Endothelial cell of hepatic sinusoid (primary cell): ENCODE measurements around the gene GGA2.

ENCODE experiments used
- in situ Hi-C: cut with HindIII; loops from 2 replicates; pipeline ENCODE4 v1.10.0; 2017; ENCODE audit warnings: low sequenced_read_pairs

GGA2 gene

GRCh38 chr16:23505671-23506605 is 4.4 kb downstream of the GGA2 start:
- in situ Hi-C loops: loop anchor here (5.0 kb wide), 1 partner anchor 39 kb away; no protein-coding TSS in a partner anchor

- in situ Hi-C loops: loop anchor here (5.0 kb wide), 1 partner anchor 38 kb away; no protein-coding TSS in a partner anchor
Measured at GRCh38 chr16:23505180-23505665, 5.1 kb downstream of the GGA2 start.

- in situ Hi-C loops: loop anchor here (5.0 kb wide), 1 partner anchor 37 kb away; no protein-coding TSS in a partner anchor
Measured at GRCh38 chr16:23504453-23505179, 5.7 kb downstream of the GGA2 start.

GRCh38 chr16:23504076-23504452 is 6.2 kb downstream of the GGA2 start:
- in situ Hi-C loops: no loop called here

GRCh38 chr16:23502466-23502865 is 7.8 kb downstream of the GGA2 start:
- in situ Hi-C loops: no loop called here

- in situ Hi-C loops: no loop called here
Measured at GRCh38 chr16:23501291-23501690, 9.0 kb downstream of the GGA2 start.

- in situ Hi-C loops: no loop called here
Measured at GRCh38 chr16:23500862-23501225, 9.4 kb downstream of the GGA2 start.

- in situ Hi-C loops: no loop called here
Measured at GRCh38 chr16:23500212-23500861, 10.0 kb downstream of the GGA2 start.

GRCh38 chr16:23499801-23500200 is 10.5 kb downstream of the GGA2 start:
- in situ Hi-C loops: no loop called here

GRCh38 chr16:23498863-23499262 is 11.4 kb downstream of the GGA2 start:
- in situ Hi-C loops: no loop called here

GRCh38 chr16:23497543-23497868 is 12.8 kb downstream of the GGA2 start:
- in situ Hi-C loops: no loop called here

- in situ Hi-C loops: no loop called here
Measured at GRCh38 chr16:23496821-23497542, 13.3 kb downstream of the GGA2 start.

- in situ Hi-C loops: no loop called here
Measured at GRCh38 chr16:23495671-23496070, 14.6 kb downstream of the GGA2 start.

GRCh38 chr16:23494188-23494587 is 16.1 kb downstream of the GGA2 start:
- in situ Hi-C loops: no loop called here

- in situ Hi-C loops: no loop called here
Measured at GRCh38 chr16:23491490-23492391, 18.6 kb downstream of the GGA2 start.

GRCh38 chr16:23486480-23486879 is 23.8 kb downstream of the GGA2 start:
- in situ Hi-C loops: no loop called here

- in situ Hi-C loops: no loop called here
Measured at GRCh38 chr16:23485841-23486240, 24.5 kb downstream of the GGA2 start.

GRCh38 chr16:23485257-23485614 is 25.1 kb downstream of the GGA2 start:
- in situ Hi-C loops: no loop called here

- in situ Hi-C loops: no loop called here
Measured at GRCh38 chr16:23484510-23485256, 25.6 kb downstream of the GGA2 start.
